Measurements from ENCODE around the gene B3GALT4. TPM values are rescaled to one million over a fixed set of nuclear protein-coding genes. Genes with fewer than 3 reads are reported as not detected.

B3GALT4 gene
- total and polyA plus RNA-seq, 2 of the 13 experiments (the other 11 are each of a cell fraction or from before 2014, with no cell fraction given) = 0.04 to 0.27 TPM

DNA sequence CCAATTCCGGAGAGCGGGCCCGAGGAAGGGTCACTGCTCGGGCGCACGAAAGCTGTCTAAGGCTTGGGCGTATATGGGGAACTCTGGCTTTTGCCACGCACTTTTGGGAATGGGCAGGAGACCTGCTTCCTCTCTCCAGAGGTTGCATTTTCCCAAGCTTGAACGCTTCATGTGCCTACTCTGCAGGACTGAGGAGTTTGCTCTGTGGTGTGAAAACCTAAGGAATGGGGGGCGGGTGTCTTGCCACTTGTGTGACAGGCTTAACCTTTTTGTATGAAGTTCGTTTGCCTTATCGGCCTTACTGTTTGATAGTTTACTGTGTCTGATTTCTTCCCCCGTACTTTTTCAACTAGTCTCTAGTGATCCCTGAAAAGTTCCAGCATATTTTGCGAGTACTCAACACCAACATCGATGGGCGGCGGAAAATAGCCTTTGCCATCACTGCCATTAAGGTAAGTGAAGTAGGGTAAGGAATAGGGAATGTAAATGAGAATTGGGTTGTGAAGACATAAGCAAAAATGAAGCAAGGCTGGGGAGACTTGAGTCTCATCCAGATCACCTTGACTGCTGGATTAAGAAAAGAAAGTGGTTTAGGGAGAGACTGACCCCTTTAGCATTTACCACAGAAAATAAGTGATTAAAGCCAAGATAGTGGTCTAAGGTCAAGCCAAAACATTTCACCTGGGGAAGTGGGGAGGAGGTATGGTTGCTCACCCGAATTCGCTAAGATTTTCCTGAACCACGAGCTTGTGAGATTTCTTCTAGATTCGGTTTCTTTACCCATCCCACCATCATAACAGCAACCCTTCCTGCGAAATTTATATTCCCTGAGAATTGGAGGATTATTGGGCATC lies 4.4 kb upstream of the B3GALT4 start (continued):
- TF ChIP-seq HMGXB4 (CRISPR knock-in tag; IDR thresholded peaks at IDR 0.05; ENCODE audit: borderline replicate concordance in 1 of 2, low read depth in 1 of 2) (no peak), CCDC6 (CRISPR knock-in tag; IDR thresholded peaks at IDR 0.05) (no peak), CSRNP1 (CRISPR knock-in tag; IDR thresholded peaks at IDR 0.05) (0 out of 2 replicates have a peak, but pooled peaks have one; percentile 5), HIC2 (CRISPR knock-in tag; IDR thresholded peaks at IDR 0.05; ENCODE audit: low read depth) (0 out of 2 replicates have a peak, but pooled peaks have one; percentile 21), FOSL2 (CRISPR knock-in tag; IDR thresholded peaks at IDR 0.05) (no peak), ZNF747 (CRISPR knock-in tag; IDR thresholded peaks at IDR 0.05; ENCODE audit: borderline replicate concordance) (peak; percentile 25; the same call in 1 of the 2 replicates), FOXK2 (IDR thresholded peaks at IDR 0.05) (no peak), NR2F1 (CRISPR knock-in tag; IDR thresholded peaks at IDR 0.05) (0 out of 4 replicates have a peak, but pooled peaks of 1 of the 2 experiments have one; percentile 9), HNRNPH1 (optimal IDR thresholded peaks at IDR 0.05; ENCODE audit: low read depth, low read length) (peak; percentile 58), ZNF337 (CRISPR knock-in tag; IDR thresholded peaks at IDR 0.05; ENCODE audit: borderline replicate concordance, low read depth) (peak; percentile 17; the same call in 1 of the 2 replicates), GFI1 (CRISPR knock-in tag; IDR thresholded peaks at IDR 0.05; ENCODE audit: borderline replicate concordance) (0 out of 2 replicates have a peak, but pooled peaks have one; percentile 3), FOXC1 (CRISPR knock-in tag; IDR thresholded peaks at IDR 0.05; ENCODE audit: borderline replicate concordance) (peak; percentile 54; the same call in 1 of the 2 replicates), XRCC5 (optimal IDR thresholded peaks at IDR 0.05; ENCODE audit: low read length) (no peak), ZNF44 (CRISPR knock-in tag; IDR thresholded peaks at IDR 0.05) (0 out of 2 replicates have a peak, but pooled peaks have one; percentile 58), ZNF737 (CRISPR knock-in tag; IDR thresholded peaks at IDR 0.05; ENCODE audit: borderline replicate concordance) (peak; percentile 10; the same call in 1 of the 2 replicates), ZNF616 (CRISPR knock-in tag; IDR thresholded peaks at IDR 0.05; ENCODE audit: low read depth) (peak; percentile 47; the same call in 1 of the 2 replicates), ZNF275 (CRISPR knock-in tag; IDR thresholded peaks at IDR 0.05; ENCODE audit: borderline replicate concordance) (no peak), ZNF441 (CRISPR knock-in tag; IDR thresholded peaks at IDR 0.05; ENCODE audit: borderline replicate concordance) (no peak)
- TF ChIP-seq, protein P1, sequence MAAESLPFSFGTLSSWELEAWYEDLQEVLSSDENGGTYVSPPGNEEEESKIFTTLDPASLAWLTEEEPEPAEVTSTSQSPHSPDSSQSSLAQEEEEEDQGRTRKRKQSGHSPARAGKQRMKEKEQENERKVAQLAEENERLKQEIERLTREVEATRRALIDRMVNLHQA (CRISPR knock-in tag; IDR thresholded peaks at IDR 0.05) = no peak
